Liver (tissue), 3 donors: Measurements from ENCODE around the gene NOC4L.

Experiments used
- CTCF ChIP-seq: fragments of 150-350 bp; IDR thresholded peaks from 2 replicates; pipeline ENCODE4 v1.5.1; 2017; ENCODE audit warnings: improper control_type of control experiment, low read depth, low read length; ENCODE audit not compliant: missing input control
- GABPA ChIP-seq, 2 donors: IDR thresholded peaks in 1 of 2; conservative IDR thresholded peaks in 1 of 2; 2 replicates each; pipeline ENCODE4 v1.6.1; 2016; ENCODE audit warnings: antibody characterized with exemption in 2 of 2, mild to moderate bottlenecking in 1 of 2, moderate library complexity in 1 of 2
- donor health status: healthy.
- donor health status: healthy.

- TF ChIP-seq GABPA (IDR thresholded peaks at IDR 0.05 in 1 of 2, conservative IDR thresholded peaks at IDR 0.05 in 1 of 2) (no peak), CTCF (no peak)
These were observed 25.9 kb downstream of the NOC4L start for GRCh38 chr12:132170094-132170636.
